ENCODE measurements around the gene PRKCA. TPM values are rescaled to one million over a fixed set of nuclear protein-coding genes. Genes with fewer than 3 reads are reported as not detected.

PRKCA gene
- total RNA-seq, 1 donor: 60.5 TPM

GRCh38 chr17:66663041-66663606 lies 360.7 kb downstream of the PRKCA start:
- no peak for DNase-seq (ENCODE audit: low read depth)
- no peak for TF ChIP-seq CTCF (IDR thresholded peaks at IDR 0.05; ENCODE audit: insufficient read depth, low read depth, low read length)
- H3K4me3 ChIP-seq (ENCODE audit: low read depth, low read length): no peak overlapping the region

- no peak overlapping the region for H3K4me3 ChIP-seq (ENCODE audit: low read depth, low read length)
- TF ChIP-seq CTCF (IDR thresholded peaks at IDR 0.05; ENCODE audit: insufficient read depth, low read depth, low read length): no peak
- no peak for DNase-seq (ENCODE audit: low read depth)
Observed at GRCh38 chr17:66664336-66664735, 361.9 kb downstream of the PRKCA start.

GRCh38 chr17:66665194-66665593 lies 362.8 kb downstream of the PRKCA start:
- no peak for TF ChIP-seq CTCF (IDR thresholded peaks at IDR 0.05; ENCODE audit: insufficient read depth, low read depth, low read length)
- no peak for DNase-seq (ENCODE audit: low read depth)

GRCh38 chr17:66667090-66667489 lies 364.7 kb downstream of the PRKCA start:
- TF ChIP-seq CTCF (IDR thresholded peaks at IDR 0.05; ENCODE audit: insufficient read depth, low read depth, low read length): no peak
- no peak overlapping the region for H3K4me3 ChIP-seq (ENCODE audit: low read depth, low read length)
- DNase-seq (ENCODE audit: low read depth): no peak

More at GRCh38 chr17:66665194-66665593, 362.8 kb downstream of the PRKCA start:
- no peak overlapping the region for H3K4me3 ChIP-seq (ENCODE audit: low read depth, low read length)

GRCh38 chr17:66667491-66668030 lies 365.1 kb downstream of the PRKCA start:
- no peak for DNase-seq (ENCODE audit: low read depth)
- TF ChIP-seq CTCF (IDR thresholded peaks at IDR 0.05; ENCODE audit: insufficient read depth, low read depth, low read length): no peak
- no peak overlapping the region for H3K4me3 ChIP-seq (ENCODE audit: low read depth, low read length)

- DNase-seq (ENCODE audit: low read depth): no peak
- no peak for TF ChIP-seq CTCF (IDR thresholded peaks at IDR 0.05; ENCODE audit: insufficient read depth, low read depth, low read length)
- no peak overlapping the region for H3K4me3 ChIP-seq (ENCODE audit: low read depth, low read length)
Observed at GRCh38 chr17:66670206-66670605, 367.8 kb downstream of the PRKCA start.

GRCh38 chr17:66671156-66671555 lies 368.7 kb downstream of the PRKCA start:
- TF ChIP-seq CTCF (IDR thresholded peaks at IDR 0.05; ENCODE audit: insufficient read depth, low read depth, low read length): no peak

More at GRCh38 chr17:66671156-66671555, 368.7 kb downstream of the PRKCA start:
- DNase-seq (ENCODE audit: low read depth): no peak
- no peak overlapping the region for H3K4me3 ChIP-seq (ENCODE audit: low read depth, low read length)
